ENCODE data around the gene MLC1. TPM values are rescaled to one million over a fixed set of nuclear protein-coding genes. Genes with fewer than 3 reads are reported as not detected.

The MLC1 gene
- total and polyA plus RNA-seq, 4 donors: 0.13 to 9.4 (median 0.33) TPM; not detected in 1

- no peaks in the 10 kb centered on the region for H3K4me1 ChIP-seq (ENCODE audit: control insufficient read depth in 4 of 4, insufficient read depth in 4 of 4, low read length in 3 of 4)
- WGBS: 78% methylated on average over 16 of the region's 16 CpGs
- H3K27ac ChIP-seq (ENCODE audit: low read depth in 1 of 2, low read length in 2 of 2): no peak overlapping the region
- H3K9ac ChIP-seq (ENCODE audit: low read depth in 1 of 2, low read length in 2 of 2): no peak overlapping the region
- no peak for DNase-seq (ENCODE audit: low spot score)
- peaks cover 0 to 2% (median 0%) of the 10 kb centered on the region in 4 donors for H3K27me3 ChIP-seq (ENCODE audit: control insufficient read depth in 4 of 4, insufficient read depth in 4 of 4, low read length in 3 of 4)
- no peak overlapping the region for H3K4me3 ChIP-seq (ENCODE audit: low read depth in 1 of 3, low read length in 3 of 3)
- H3K36me3 ChIP-seq (ENCODE audit: control insufficient read depth in 4 of 4, insufficient read depth in 3 of 4, low read depth in 1 of 4, low read length in 3 of 4): no peaks in the 10 kb centered on the region
- no peak for TF ChIP-seq HNF4G (IDR thresholded peaks at IDR 0.05)
- no peak for TF ChIP-seq GABPA (IDR thresholded peaks at IDR 0.05 in 1 of 2, conservative IDR thresholded peaks at IDR 0.05 in 1 of 2)
- no peak for TF ChIP-seq TAF1 (conservative IDR thresholded peaks at IDR 0.05)
- TF ChIP-seq MAX (IDR thresholded peaks at IDR 0.05): no peak
- no peak for TF ChIP-seq SP1 (IDR thresholded peaks at IDR 0.05)
- TF ChIP-seq CTCF (IDR thresholded peaks at IDR 0.05; ENCODE audit: low read depth, low read length, missing input control): no peak
- TF ChIP-seq JUND (IDR thresholded peaks at IDR 0.05): no peak
- no peak for TF ChIP-seq ZBTB33 (IDR thresholded peaks at IDR 0.05)
- no peak for TF ChIP-seq RAD21 (IDR thresholded peaks at IDR 0.05)
- TF ChIP-seq YY1 (IDR thresholded peaks at IDR 0.05): no peak
- no peak for TF ChIP-seq FOXA2 (IDR thresholded peaks at IDR 0.05)
- TF ChIP-seq FOXA1 (IDR thresholded peaks at IDR 0.05): no peak
- no peak for TF ChIP-seq ATF3 (IDR thresholded peaks at IDR 0.05)
- TF ChIP-seq NR2F2 (IDR thresholded peaks at IDR 0.05): no peak
- no peak for TF ChIP-seq REST (IDR thresholded peaks at IDR 0.05)
- TF ChIP-seq RXRA (IDR thresholded peaks at IDR 0.05): no peak
- no peak for TF ChIP-seq EGR1 (IDR thresholded peaks at IDR 0.05; ENCODE audit: low read depth in 2 of 2)
- TF ChIP-seq HNF4A (conservative IDR thresholded peaks at IDR 0.05): no peak
- H3K9me3 ChIP-seq (ENCODE audit: control insufficient read depth in 4 of 4, low read length in 3 of 4): no peaks in the 10 kb centered on the region
These were observed 608 bp downstream of the MLC1 start for GRCh38 chr22:50084614-50085021.
